ENCODE results near the gene CRELD1.

GRCh38 chr3:9980251-9980650 is 46.6 kb downstream of the CRELD1 start:
- TF ChIP-seq POLR2AphosphoS5 (IDR thresholded peaks at IDR 0.05; ENCODE audit: low read depth, low read length) (no peak), POLR2A (IDR thresholded peaks at IDR 0.05; ENCODE audit: low read depth, low read length) (no peak), TAF1 (IDR thresholded peaks at IDR 0.05; ENCODE audit: borderline replicate concordance, low read depth, low read length) (no peak)
